Neuronal stem cell (in vitro differentiated cells): ENCODE data around the gene BCL2L12.

Source experiments
- DNase-seq: peaks from one replicate; pipeline ENCODE4 v3.0.0-alpha.2; 2013; ENCODE audit warnings: low spot score
- H2AFZ ChIP-seq: one replicate; pipeline ENCODE4 v1.6.1; 2013; ENCODE audit warnings: mild to moderate bottlenecking, low read length, inconsistent platforms
- H2AK5ac ChIP-seq: 2 replicates; pipeline ENCODE4 v1.6.1; 2013; ENCODE audit warnings: low read depth, mild to moderate bottlenecking, inconsistent platforms, low read length, moderate library complexity, mixed read lengths
- H2BK120ac ChIP-seq: 2 replicates; pipeline ENCODE4 v1.6.1; 2013; ENCODE audit warnings: low read depth, mild to moderate bottlenecking, inconsistent platforms, low read length, moderate library complexity, mixed read lengths
- H2BK12ac ChIP-seq: one replicate; pipeline ENCODE4 v1.6.1; 2013; ENCODE audit warnings: low read length, inconsistent platforms
- H2BK15ac ChIP-seq: 2 replicates; pipeline ENCODE4 v1.6.1; 2013; ENCODE audit warnings: mild to moderate bottlenecking, low read length, inconsistent platforms, mixed read lengths
- H2BK5ac ChIP-seq: one replicate; pipeline ENCODE4 v1.6.1; 2013; ENCODE audit warnings: inconsistent platforms, mild to moderate bottlenecking, low read length, moderate library complexity
- H3K14ac ChIP-seq: one replicate; pipeline ENCODE4 v1.6.1; 2013; ENCODE audit warnings: low read length, inconsistent platforms
- H3K18ac ChIP-seq: 2 replicates; pipeline ENCODE4 v1.6.1; 2013; ENCODE audit warnings: low read length, inconsistent platforms
- H3K23ac ChIP-seq: 2 replicates; pipeline ENCODE4 v1.6.1; 2013; ENCODE audit warnings: low read depth, mild to moderate bottlenecking, mixed read lengths, low read length, inconsistent platforms; ENCODE audit not compliant: poor library complexity
- H3K27ac ChIP-seq: replicated peaks from 3 replicates; pipeline ENCODE4 v1.5.1; 2013; ENCODE audit warnings: low read length, inconsistent platforms
- H3K27me3 ChIP-seq, 3 experiments: 2 replicates each; pipeline ENCODE4 v1.6.1; 2013; ENCODE audit warnings: low read length in 3 of 3, mild to moderate bottlenecking in 2 of 3, inconsistent platforms in 1 of 3, low read depth in 1 of 3, mixed read lengths in 1 of 3, moderate library complexity in 1 of 3; ENCODE audit not compliant: control insufficient read depth in 3 of 3, insufficient read depth in 3 of 3
- H3K36me3 ChIP-seq, 2 donors: replicated peaks in 1 of 2; 2 replicates each; pipeline ENCODE4 v1.6.1; 2013; ENCODE audit warnings: low read length in 2 of 2; ENCODE audit not compliant: control insufficient read depth in 2 of 2, insufficient read depth in 2 of 2
- H3K4ac ChIP-seq: 2 replicates; pipeline ENCODE4 v1.6.1; 2013; ENCODE audit warnings: inconsistent platforms, mild to moderate bottlenecking, low read length, moderate library complexity
- H3K4me1 ChIP-seq, 2 donors: 1 replicate in 1 of 2; 2 replicates in 1 of 2; pipeline ENCODE4 v1.6.1; 2013; ENCODE audit warnings: low read length in 2 of 2, low read depth in 1 of 2; ENCODE audit not compliant: control insufficient read depth in 2 of 2, insufficient read depth in 1 of 2
- H3K4me2 ChIP-seq: one replicate; pipeline ENCODE4 v1.6.1; 2013; ENCODE audit warnings: mild to moderate bottlenecking, low read length, inconsistent platforms; ENCODE audit not compliant: insufficient read depth, poor library complexity, severe bottlenecking
- H3K4me3 ChIP-seq, 2 donors: 2 replicates each; pipeline ENCODE4 v1.5.1; 2013; ENCODE audit warnings: low read length in 2 of 2, mild to moderate bottlenecking in 2 of 2, inconsistent platforms in 1 of 2, moderate library complexity in 1 of 2
- H3K79me1 ChIP-seq: one replicate; pipeline ENCODE4 v1.6.1; 2013; ENCODE audit warnings: low read depth, mild to moderate bottlenecking, inconsistent platforms, low read length, moderate library complexity
- H3K9ac ChIP-seq: one replicate; pipeline ENCODE4 v1.6.1; 2013; ENCODE audit warnings: mild to moderate bottlenecking, low read depth, low read length, inconsistent platforms; ENCODE audit not compliant: poor library complexity
- H3K9me3 ChIP-seq, 2 donors: replicated peaks in 1 of 2; 2 replicates each; pipeline versions ENCODE3 to v1.6.1; 2013; ENCODE audit warnings: low read length in 2 of 2, mild to moderate bottlenecking in 2 of 2, inconsistent platforms in 1 of 2, low read depth in 1 of 2, mixed read lengths in 1 of 2, moderate library complexity in 1 of 2; ENCODE audit not compliant: control insufficient read depth in 2 of 2, insufficient read depth in 1 of 2
- H4K8ac ChIP-seq: one replicate; pipeline ENCODE4 v1.6.1; 2013; ENCODE audit warnings: low read depth, mild to moderate bottlenecking, inconsistent platforms, low read length, moderate library complexity
- H4K91ac ChIP-seq: one replicate; pipeline ENCODE4 v1.6.1; 2013; ENCODE audit warnings: low read length, low read depth, mild to moderate bottlenecking, inconsistent platforms; ENCODE audit not compliant: poor library complexity
- WGBS, 2 donors: extraction: QIAGEN DNeasy Blood & Tissue Kit; methylation state at CpG; one replicate each; pipeline ENCODE4 v1.1.7; 2013; ENCODE audit warnings: missing lambda C conversion rate in 2 of 2, mixed read lengths in 1 of 2; ENCODE audit not compliant: insufficient read length in 2 of 2, insufficient replicate concordance in 1 of 2; ENCODE audit errors: extremely low coverage in 2 of 2; 5-methylcytosine and 5-hydroxymethylcytosine counted together

The BCL2L12 gene

DNA sequence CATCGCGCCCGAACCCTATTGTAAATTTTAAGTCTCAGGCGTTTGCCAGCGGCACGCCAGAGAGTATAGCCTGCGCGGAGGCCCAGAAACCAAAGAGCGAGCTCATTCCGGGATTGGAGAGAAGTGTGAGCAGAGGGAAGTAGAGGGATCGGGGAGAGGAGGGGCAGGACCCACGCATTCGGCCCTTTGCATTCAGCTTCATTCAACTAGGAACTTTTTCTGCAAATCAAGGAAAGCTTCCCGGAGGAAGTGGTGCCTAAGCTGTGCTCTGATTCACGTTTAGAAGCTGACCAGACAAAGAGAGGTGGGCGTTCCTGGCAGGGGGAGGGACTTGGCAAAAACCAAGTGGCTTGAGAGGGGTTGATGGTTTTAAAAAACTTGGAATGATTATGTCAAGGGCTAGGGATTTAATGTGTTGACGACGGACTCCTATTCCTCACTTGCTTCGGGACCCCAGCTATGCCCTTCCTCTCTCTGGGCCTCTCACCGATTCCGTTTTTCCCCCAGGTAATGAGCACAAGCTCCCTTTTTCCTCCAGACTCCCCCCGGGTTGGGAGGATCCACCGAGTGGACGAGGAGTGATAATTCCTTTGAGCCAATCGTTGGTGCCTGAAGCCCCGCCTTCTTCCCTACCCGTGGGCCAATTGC lies 10.5 kb downstream of the BCL2L12 start:
- Histone ChIP-seq H2AFZ (peak overlapping the region; percentile 90), H3K36me3 (peaks cover 10 to 28% of the 10 kb centered on the region in 2 donors), H3K79me1 (peaks cover 6% of the 10 kb centered on the region), H2BK120ac (no peak overlapping the region), H3K27me3 (no peaks in the 10 kb centered on the region), H3K18ac (peak overlapping the region; percentile 92), H3K4me3 (peak overlapping the region; percentile 47 to 76), H2AK5ac (peak overlapping the region; percentile 92), H3K27ac (peak overlapping the region; percentile 98), H3K4ac (no peak overlapping the region), H2BK15ac (no peak overlapping the region), H3K4me1 (peaks cover 17 to 26% of the 10 kb centered on the region in 2 donors), H3K4me2 (peak overlapping the region; percentile 47), H2BK5ac (no peak overlapping the region), H3K23ac (peak overlapping the region; percentile 66), H3K9ac (peak overlapping the region; percentile 78), H4K91ac (peak overlapping the region; percentile 44), H3K14ac (no peak overlapping the region), H2BK12ac (no peak overlapping the region), H4K8ac (no peak overlapping the region), H3K9me3 (no peaks in the 10 kb centered on the region)
- DNase-seq = peak; percentile 96
- WGBS, 2 donors = no CpG with 5 or more reads among the region's 27 CpGs

DNA sequence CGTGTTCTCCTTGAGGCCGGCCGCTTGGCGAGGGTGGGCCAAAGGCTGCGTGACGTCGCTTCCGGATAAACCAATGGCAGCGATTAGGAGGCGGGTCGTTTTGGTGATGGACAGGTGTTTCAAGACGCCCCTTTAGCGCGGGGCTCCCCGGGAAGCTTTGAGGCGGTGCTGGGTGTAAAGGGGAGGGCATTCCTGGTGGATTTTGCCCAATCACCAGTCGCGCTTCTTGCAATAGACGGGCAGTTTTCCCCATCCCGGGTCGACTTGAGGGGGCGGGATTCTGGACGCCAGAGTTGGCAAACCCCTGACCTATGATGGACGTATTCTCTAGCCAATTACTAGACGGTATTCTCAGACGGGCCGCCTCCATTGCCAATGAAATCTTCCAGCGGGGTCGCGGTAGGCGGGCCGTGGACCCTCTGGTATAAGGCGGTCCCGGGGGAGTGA lies 11.1 kb downstream of the BCL2L12 start:
- Histone ChIP-seq H2BK15ac (no peak overlapping the region), H3K36me3 (peaks cover 9 to 30% of the 10 kb centered on the region in 2 donors), H3K9me3 (no peaks in the 10 kb centered on the region), H2AK5ac (peak overlapping the region; percentile 100), H2BK120ac (peak overlapping the region; percentile 87), H2BK5ac (peak overlapping the region; percentile 99), H3K14ac (no peak overlapping the region), H3K23ac (peak overlapping the region; percentile 99), H2AFZ (peak overlapping the region; percentile 81), H3K27ac (peak overlapping the region; percentile 97), H3K4me1 (peaks cover 17 to 25% of the 10 kb centered on the region in 2 donors), H4K8ac (no peak overlapping the region), H2BK12ac (no peak overlapping the region), H3K18ac (peak overlapping the region; percentile 100), H3K27me3 (no peaks in the 10 kb centered on the region), H3K4me3 (peak overlapping the region; percentile 98 to 99), H4K91ac (peak overlapping the region; percentile 94), H3K9ac (peak overlapping the region; percentile 97), H3K4ac (no peak overlapping the region), H3K4me2 (no peak overlapping the region), H3K79me1 (peaks cover 10% of the 10 kb centered on the region)
- DNase-seq = peak; percentile 100
- no CpG with 5 or more reads among the region's 34 CpGs for WGBS, 2 donors

DNA sequence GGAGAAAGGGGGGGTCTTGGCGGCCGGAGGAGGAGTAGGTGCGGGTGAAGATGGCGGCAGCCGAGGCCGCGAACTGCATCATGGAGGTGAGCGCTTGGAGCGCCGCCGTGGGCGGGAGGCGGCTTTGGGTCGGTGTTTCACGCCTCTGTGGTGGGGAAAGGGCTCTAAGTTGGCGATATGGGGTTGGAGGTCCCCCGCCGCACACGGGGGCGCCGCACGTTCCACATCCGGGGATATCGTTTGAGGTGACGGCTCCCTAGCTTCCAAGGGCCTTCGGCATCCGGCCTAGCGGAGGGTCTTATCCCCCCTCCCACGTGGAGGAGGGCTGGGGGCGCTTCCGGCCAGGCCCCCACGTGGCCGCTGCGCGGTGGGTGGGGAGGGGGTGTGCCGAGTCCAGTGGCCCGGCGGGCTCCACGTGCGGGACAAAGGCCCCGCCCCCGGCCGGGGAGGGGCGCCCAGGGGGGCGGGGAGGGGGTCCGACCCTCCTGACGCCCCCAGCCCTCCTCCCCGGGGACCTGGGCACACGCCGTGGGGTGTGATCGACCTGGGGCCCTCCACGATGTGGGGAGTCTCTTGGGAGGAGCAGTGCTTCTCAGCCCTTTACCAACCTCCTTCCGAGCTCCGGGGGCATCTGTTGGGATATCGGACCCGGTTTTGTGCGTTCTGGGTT lies 11.6 kb downstream of the BCL2L12 start, which contains the start of gene PRMT1:
Gene PRMT1, plus strand, starts transcription at position 41 of the 670 bp plus-strand sequence. Its CDS starts 10 bp downstream, at position 51.
- peak within 1 kb of the TSS; percentile 100 for H2AK5ac ChIP-seq
- peak within 1 kb of the TSS; percentile 99 for H3K4ac ChIP-seq
- H4K8ac ChIP-seq = peak within 1 kb of the TSS; percentile 95
- peak within 1 kb of the TSS; percentile 100 for H3K14ac ChIP-seq
- peak within 1 kb of the TSS; percentile 94 for H4K91ac ChIP-seq
- peak within 1 kb of the TSS; percentile 60 for H3K4me2 ChIP-seq
- H3K4me1 ChIP-seq = peaks cover 17 to 21% of the 10 kb centered on the region in 2 donors
- H3K4me3 ChIP-seq = peak within 1 kb of the TSS; percentile 98 to 99
- peak within 1 kb of the TSS; percentile 98 for H3K27ac ChIP-seq
- H3K9me3 ChIP-seq = no peaks in the 10 kb centered on the region
- H2AFZ ChIP-seq = peak within 1 kb of the TSS; percentile 90
- H3K23ac ChIP-seq = peak within 1 kb of the TSS; percentile 99
- H2BK120ac ChIP-seq = peak within 1 kb of the TSS; percentile 87
- H3K18ac ChIP-seq = peak within 1 kb of the TSS; percentile 100
- H2BK12ac ChIP-seq = peak within 1 kb of the TSS; percentile 16
- peaks cover 13% of the 10 kb centered on the region for H3K79me1 ChIP-seq
- H2BK5ac ChIP-seq = peak within 1 kb of the TSS; percentile 99
- H3K27me3 ChIP-seq = no peaks in the 10 kb centered on the region
- no peak for DNase-seq
- H3K9ac ChIP-seq = peak within 1 kb of the TSS; percentile 97
- no CpG with 5 or more reads among the region's 57 CpGs for WGBS, 2 donors
- H2BK15ac ChIP-seq = peak within 1 kb of the TSS; percentile 49
- peaks cover 14 to 36% of the 10 kb centered on the region in 2 donors for H3K36me3 ChIP-seq
